NT2/D1 (cell line): ENCODE measurements around the gene ABCA2.

Source experiments
- SUZ12 ChIP-seq: IDR thresholded peaks from 2 replicates; pipeline ENCODE4 v1.6.1; 2011; ENCODE audit not compliant: insufficient read length, insufficient read depth; ENCODE audit errors: extremely low read depth
- YY1 ChIP-seq: IDR thresholded peaks from 2 replicates; pipeline ENCODE4 v1.6.1; 2011; ENCODE audit not compliant: insufficient read length, insufficient read depth
- ZNF274 ChIP-seq: IDR thresholded peaks from 2 replicates; pipeline ENCODE4 v1.6.1; 2011; ENCODE audit warnings: mild to moderate bottlenecking, low read depth, low read length

- TF ChIP-seq ZNF274 (no peak), SUZ12 (no peak), YY1 (no peak)
These were observed 16.6 kb upstream of the ABCA2 start for GRCh38 chr9:137044502-137045177.
